ENCODE data around the gene SNED1.

DNA sequence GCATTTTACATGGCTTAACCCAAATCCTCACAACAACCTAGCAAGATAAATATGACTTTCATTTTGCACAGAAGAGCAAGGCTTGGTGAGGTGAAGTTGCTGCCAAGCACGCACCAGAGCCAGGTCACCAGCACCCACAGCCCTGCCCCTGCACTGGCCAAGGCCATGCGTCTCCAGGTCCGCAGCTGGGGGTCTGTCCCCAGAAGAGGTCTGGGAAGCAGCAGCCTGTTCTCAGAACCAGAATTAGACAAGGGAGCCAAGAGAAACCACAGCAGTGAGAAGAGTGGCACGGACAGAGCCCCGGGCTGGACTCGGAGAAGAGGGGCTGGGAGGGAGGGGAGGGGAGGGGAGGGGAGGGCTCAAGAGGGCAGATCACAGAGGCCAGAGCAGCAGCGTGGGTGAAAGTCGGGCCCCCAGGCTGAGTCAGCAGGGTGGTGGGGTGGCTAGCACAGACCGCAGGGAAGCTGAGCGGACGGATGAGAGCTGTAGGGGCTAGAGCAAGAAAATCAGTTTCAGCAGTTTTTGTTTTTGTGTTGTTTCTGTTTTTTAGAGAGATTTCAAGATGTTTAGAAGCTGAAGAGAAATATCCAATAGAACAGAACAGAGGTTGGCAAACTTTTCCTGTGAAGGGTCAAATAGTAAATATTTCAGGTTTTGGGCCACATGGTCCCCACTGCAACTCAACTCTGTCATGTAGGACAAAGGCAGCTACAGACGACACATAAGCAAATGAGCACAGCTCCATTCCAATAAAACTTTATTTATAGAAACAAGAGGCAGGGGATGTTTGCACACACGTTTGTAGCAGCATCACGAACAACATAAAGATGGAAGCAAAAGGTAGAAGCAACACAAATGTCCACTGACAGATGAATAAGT, 111.0 kb downstream of the SNED1 start:
- no peak for TF ChIP-seq CTCF (IDR thresholded peaks at IDR 0.05)
- no peak for TF ChIP-seq POLR2AphosphoS5 (IDR thresholded peaks at IDR 0.05)
- TF ChIP-seq POLR2A (IDR thresholded peaks at IDR 0.05), result no peak

Data from breast epithelium (tissue), 3 donors.